ENCODE results near the gene SNX13. TPM values are rescaled to one million over a fixed set of nuclear protein-coding genes. Genes with fewer than 3 reads are reported as not detected.

The SNX13 gene
- total and polyA plus RNA-seq, 2 experiments from 2014 or later: 17.4 to 57.6 TPM

GRCh38 chr7:17772581-17773288, 167.6 kb downstream of the SNX13 start:
- Histone ChIP-seq H3K9me3 (ENCODE audit: low read depth) (no peaks in the 10 kb centered on the region), H3K4me3 (no peak overlapping the region), H3K36me3 (replicated peaks; ENCODE audit: insufficient read depth, low read depth) (no peaks in the 10 kb centered on the region), H3K9me2 (replicated peaks; ENCODE audit: insufficient read depth) (no peaks in the 10 kb centered on the region), H3K4me2 (no peak overlapping the region), H4K20me1 (ENCODE audit: insufficient read depth, poor library complexity, severe bottlenecking) (no peaks in the 10 kb centered on the region), H3K27me3 (no peaks in the 10 kb centered on the region), H3K4me1 (ENCODE audit: insufficient read depth) (peaks cover 8% of the 10 kb centered on the region), H3K79me2 (no peaks in the 10 kb centered on the region), H2AFZ (no peak overlapping the region), H3K27ac (no peak overlapping the region)
- WGBS (ENCODE audit: low lambda C conversion rate, missing lambda C conversion rate): 46% methylated on average over 4 of the region's 4 CpGs
- TF ChIP-seq EZH2 (IDR thresholded peaks at IDR 0.05; ENCODE audit: borderline replicate concordance) (no peak), EZH2phosphoT487 (IDR thresholded peaks at IDR 0.05; ENCODE audit: low read depth, severe bottlenecking, unreplicated experiment) (no peak), CTCF (IDR thresholded peaks at IDR 0.05; ENCODE audit: poor library complexity) (no peak)
- DNase-seq (ENCODE audit: low spot score): no peak

GRCh38 chr7:17771901-17772408, 168.3 kb downstream of the SNX13 start:
- 42% methylated on average over 3 of the region's 3 CpGs for WGBS (ENCODE audit: low lambda C conversion rate, missing lambda C conversion rate)
- no peak for DNase-seq (ENCODE audit: low spot score)
- Histone ChIP-seq H3K36me3 (replicated peaks; ENCODE audit: insufficient read depth, low read depth) (no peaks in the 10 kb centered on the region), H2AFZ (no peak overlapping the region), H3K9me3 (ENCODE audit: low read depth) (no peaks in the 10 kb centered on the region), H3K4me1 (ENCODE audit: insufficient read depth) (peaks cover 8% of the 10 kb centered on the region), H3K79me2 (no peaks in the 10 kb centered on the region), H3K27ac (no peak overlapping the region), H3K4me2 (no peak overlapping the region), H4K20me1 (ENCODE audit: insufficient read depth, poor library complexity, severe bottlenecking) (no peaks in the 10 kb centered on the region), H3K4me3 (no peak overlapping the region), H3K9me2 (replicated peaks; ENCODE audit: insufficient read depth) (no peaks in the 10 kb centered on the region), H3K27me3 (no peaks in the 10 kb centered on the region)
- TF ChIP-seq CTCF (IDR thresholded peaks at IDR 0.05; ENCODE audit: poor library complexity) (no peak), EZH2phosphoT487 (IDR thresholded peaks at IDR 0.05; ENCODE audit: low read depth, severe bottlenecking, unreplicated experiment) (no peak), EZH2 (IDR thresholded peaks at IDR 0.05; ENCODE audit: borderline replicate concordance) (no peak)

GRCh38 chr7:17770710-17771375, 169.5 kb downstream of the SNX13 start:
- WGBS (ENCODE audit: low lambda C conversion rate, missing lambda C conversion rate): 76% methylated on average over 4 of the region's 4 CpGs
- no peaks in the 10 kb centered on the region for H3K9me3 ChIP-seq (ENCODE audit: low read depth)
- TF ChIP-seq EZH2phosphoT487 (IDR thresholded peaks at IDR 0.05; ENCODE audit: low read depth, severe bottlenecking, unreplicated experiment) (no peak), EZH2 (IDR thresholded peaks at IDR 0.05; ENCODE audit: borderline replicate concordance) (no peak), CTCF (IDR thresholded peaks at IDR 0.05; ENCODE audit: poor library complexity) (no peak)
- H3K4me2 ChIP-seq: no peak overlapping the region
- peaks cover 8% of the 10 kb centered on the region for H3K4me1 ChIP-seq (ENCODE audit: insufficient read depth)
- no peaks in the 10 kb centered on the region for H3K36me3 ChIP-seq (replicated peaks; ENCODE audit: insufficient read depth, low read depth)
- H3K9me2 ChIP-seq (replicated peaks; ENCODE audit: insufficient read depth): no peaks in the 10 kb centered on the region
- no peak for DNase-seq (ENCODE audit: low spot score)
- no peaks in the 10 kb centered on the region for H3K79me2 ChIP-seq
- H3K27me3 ChIP-seq: no peaks in the 10 kb centered on the region
- no peaks in the 10 kb centered on the region for H4K20me1 ChIP-seq (ENCODE audit: insufficient read depth, poor library complexity, severe bottlenecking)
- H3K27ac ChIP-seq: no peak overlapping the region
- no peak overlapping the region for H3K4me3 ChIP-seq
- no peak overlapping the region for H2AFZ ChIP-seq

Data from hepatocyte (in vitro differentiated cells).